GM21529 (cell line): ENCODE data around the gene EFL1.

ENCODE experiments used
- ATAC-seq: cut with Tn5 transposase; IDR thresholded peaks from one replicate; pipeline ENCODE4 v1.9.1; 2021; ENCODE audit not compliant: unreplicated experiment

Gene EFL1

GRCh38 chr15:82086243-82086995, 176.1 kb downstream of the EFL1 start:
- ATAC-seq = no peak

- peak; percentile 58 for ATAC-seq
These were observed 180.4 kb downstream of the EFL1 start for GRCh38 chr15:82081914-82082762.

GRCh38 chr15:82080774-82081173, 181.8 kb downstream of the EFL1 start:
- ATAC-seq = no peak
